IPS-NIHi11 (cell line): ENCODE data around the gene HOXA11.
A peak's percentile ranks its signal among the peaks of the same experiment; 100 is the strongest.

Experiments used
- DNase-seq: peaks from one replicate; pipeline ENCODE4 v3.0.0; 2012; ENCODE audit warnings: mixed read lengths, low spot score

The HOXA11 gene

DNA sequence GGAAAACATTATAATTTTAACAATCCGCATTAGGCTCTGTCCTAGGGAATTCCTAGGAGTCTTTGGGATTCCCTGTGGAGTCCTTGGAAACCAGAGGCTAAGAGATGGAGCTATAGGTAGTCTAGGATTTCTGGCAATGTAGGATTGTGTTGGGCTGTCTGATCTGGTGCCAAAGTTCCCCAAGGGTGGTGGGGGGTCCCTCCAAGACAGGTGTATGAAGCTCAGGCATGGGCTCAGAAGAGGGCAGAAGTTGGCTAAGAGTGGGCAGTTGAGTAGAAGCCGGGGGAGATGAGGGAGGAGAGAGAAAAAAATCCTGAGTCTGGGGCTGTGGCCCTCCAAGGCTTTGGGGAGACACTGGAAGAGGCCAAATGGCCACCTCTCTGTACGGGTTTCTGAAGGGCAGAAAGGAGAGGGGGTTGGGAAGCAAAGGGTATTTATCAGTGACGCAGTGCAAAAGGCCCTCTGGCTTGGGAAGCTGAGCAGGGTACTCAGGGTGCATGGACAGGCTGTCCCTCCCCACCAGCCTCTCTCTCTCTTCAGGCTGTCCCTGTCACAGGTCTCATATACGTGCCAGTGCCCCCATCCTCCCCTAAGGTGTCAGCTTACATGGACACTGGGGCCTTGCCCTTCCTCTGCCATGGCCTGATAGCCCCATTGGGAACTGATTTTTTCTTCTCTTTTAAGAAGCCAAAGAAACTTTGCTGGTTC lies 38.4 kb downstream of the HOXA11 start:
- no peak for DNase-seq

DNA sequence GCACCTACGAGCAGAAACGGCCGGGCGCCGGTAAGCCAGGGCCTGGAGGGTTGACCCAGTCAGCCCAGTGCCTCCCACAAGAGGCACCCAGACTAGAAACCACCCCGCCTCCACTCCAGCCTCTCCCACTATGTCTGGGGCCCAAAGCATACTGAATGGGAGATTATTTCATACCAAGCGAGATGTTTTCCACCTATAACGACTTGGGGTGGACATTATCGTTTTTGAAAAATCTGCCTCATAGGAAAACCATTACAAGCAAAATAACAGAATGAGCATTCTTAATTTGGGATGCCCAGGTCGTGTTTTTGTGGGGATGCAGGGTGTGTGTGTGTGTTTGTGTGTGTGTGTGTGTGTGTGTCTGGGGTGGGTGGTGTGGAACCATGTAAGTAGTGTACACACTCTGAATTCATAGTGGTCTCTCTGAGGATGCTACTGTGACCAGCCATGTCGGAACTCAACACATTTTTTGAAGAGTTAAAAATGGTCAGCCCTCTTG lies 39.1 kb downstream of the HOXA11 start:
- no peak for DNase-seq

DNA sequence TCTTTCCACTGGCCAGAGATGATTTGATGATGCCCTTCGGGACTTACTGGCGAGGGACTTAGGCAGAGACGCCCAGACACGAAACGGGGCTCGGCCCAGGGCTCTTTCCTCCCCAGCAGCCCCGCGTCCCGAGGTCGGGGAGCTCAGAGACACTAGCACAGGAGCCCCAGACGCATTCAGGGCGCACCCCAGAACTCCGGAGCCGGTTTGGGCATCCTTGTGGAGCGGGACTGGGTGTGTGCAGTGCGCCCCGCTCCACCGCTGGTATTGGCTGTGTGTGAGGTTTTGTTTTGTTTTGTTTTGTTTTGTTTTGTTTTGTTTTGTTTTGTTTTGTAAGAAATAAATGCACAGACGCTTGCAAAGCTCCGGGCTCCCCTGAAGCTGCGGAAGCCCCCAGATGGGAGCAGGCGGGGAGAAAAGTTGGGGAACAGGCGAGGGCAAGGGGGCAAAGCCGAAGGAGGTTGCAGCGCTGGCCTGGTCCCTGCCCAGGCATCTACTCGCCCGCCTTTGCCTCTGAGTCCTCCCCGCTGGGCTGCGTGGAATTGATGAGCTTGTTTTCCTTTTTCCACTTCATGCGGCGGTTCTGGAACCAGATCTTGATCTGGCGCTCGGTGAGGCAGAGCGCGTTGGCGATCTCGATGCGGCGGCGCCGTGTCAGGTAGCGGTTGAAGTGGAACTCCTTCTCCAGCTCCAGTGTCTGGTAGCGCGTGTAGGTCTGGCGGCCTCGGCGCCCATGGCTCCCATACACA lies 39.7 kb downstream of the HOXA11 start:
- DNase-seq, result no peak

DNA sequence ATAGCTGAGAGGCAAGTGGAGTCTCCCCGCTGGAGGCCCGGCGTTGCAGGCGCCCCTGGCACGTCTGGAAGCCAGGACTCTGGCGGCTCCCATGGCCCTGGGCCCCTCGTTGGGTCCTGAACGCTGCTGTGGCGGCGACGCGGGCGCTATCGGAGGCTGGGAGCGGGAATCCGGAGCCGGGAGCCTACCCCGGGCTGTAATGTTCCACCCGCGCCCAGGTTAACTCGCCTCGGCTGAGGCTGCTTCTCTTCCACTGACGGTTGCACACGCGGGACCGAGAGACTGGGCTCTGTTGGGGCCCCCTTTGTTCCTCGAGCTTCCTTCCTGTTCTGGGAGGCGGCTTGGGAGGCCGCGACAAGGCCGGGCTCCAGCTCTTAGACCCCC lies 40.3 kb downstream of the HOXA11 start:
- DNase-seq, result peak; percentile 19

DNA sequence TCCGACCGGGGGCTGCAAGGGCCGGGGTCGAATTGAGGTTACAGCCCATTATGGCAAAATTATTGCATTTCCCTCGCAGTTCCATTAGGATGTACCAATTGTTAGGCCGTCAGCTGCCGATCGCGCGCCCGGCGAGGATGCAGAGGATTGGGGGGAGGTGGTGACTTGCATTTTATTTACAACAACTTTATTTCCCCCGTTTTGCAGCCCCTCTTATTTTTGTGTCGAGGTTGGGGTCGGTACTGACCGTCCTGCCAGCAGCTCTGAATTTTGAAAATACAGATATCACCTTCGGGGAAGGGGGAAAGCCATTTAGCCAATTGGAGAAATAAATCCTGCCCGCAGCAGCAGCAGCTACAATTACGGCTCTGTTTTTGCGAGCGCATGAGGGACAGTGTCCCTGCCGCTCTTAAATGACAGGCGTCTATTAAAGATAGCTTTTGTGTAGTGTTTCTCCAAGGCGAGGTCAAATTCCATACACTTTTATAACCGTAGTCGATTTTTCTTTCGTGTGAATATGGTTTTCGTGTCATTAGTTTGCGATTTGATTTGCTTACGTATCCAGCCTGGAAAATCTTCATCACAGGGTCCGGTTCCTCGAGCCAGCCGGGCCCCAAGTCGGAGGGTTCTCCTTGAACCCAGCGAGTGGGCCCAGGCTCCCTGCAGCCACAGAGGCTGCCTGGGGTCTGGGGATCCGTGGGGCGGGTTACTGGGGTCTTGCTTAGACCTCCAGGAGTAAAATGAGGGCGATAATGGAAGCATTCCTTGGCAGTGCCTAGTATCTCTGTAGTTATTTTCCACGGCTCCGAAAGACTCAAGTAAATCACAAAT lies 40.9 kb downstream of the HOXA11 start:
- DNase-seq, result no peak

DNA sequence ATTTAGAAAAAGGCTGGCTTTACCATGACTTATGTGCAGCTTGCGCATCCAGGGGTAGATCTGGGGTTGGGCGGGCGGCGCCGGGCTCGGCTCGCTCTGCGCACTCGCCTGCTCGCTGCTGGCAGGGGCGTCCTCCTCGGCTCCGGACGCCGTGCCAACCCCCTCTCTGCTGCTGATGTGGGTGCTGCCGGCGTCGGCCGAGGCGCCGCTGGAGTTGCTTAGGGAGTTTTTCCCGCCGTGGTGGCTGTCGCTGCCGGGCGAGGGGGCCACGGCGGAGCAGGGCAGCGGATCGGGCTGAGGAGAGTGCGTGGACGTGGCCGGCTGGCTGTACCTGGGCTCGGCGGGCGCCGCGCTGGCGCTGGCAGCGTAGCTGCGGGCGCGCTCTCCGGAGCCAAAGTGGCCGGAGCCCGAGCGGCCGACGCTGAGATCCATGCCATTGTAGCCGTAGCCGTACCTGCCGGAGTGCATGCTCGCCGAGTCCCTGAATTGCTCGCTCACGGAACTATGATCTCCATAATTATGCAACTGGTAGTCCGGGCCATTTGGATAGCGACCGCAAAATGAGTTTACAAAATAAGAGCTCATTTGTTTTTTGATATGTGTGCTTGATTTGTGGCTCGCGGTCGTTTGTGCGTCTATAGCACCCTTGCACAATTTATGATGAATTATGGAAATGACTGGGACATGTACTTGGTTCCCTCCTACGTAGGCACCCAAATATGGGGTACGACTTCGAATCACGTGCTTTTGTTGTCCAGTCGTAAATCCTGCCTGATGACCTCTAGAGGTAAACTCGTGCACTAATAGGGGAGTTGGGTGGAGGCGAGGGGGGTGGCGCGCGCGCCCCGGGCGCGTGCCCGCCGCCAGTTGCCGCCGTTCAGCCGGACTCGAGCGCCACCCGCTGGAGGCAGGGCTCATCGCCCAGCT lies 41.7 kb downstream of the HOXA11 start, which contains the start of gene HOXA5:
TSS of gene HOXA5 (minus strand) at position 659 of the 927 bp plus-strand sequence. CDS start at position 585, 74 bp downstream.
- DNase-seq, result peak; percentile 90

DNA sequence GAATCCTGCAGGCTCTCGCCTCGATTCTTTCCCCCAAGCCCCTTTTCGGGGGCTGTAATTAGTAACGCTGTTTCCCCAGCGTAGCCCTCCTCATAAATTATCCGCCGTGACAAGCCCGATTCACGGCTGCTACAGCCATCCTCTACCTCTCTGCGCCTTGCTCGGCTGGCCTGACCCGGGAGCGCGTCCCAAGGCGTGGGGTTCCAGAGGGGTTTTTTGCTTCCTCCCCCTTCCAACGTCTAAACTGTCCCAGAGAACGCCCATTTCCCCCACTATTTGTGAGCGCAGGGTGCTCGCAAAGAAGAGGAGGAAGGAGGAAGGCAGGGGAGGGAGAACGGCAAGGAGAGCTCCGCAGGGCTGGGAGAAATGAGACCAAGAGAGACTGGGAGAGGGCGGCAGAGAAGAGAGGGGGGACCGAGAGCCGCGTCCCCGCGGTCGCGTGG lies 42.4 kb downstream of the HOXA11 start:
- peak; percentile 15 for DNase-seq

DNA sequence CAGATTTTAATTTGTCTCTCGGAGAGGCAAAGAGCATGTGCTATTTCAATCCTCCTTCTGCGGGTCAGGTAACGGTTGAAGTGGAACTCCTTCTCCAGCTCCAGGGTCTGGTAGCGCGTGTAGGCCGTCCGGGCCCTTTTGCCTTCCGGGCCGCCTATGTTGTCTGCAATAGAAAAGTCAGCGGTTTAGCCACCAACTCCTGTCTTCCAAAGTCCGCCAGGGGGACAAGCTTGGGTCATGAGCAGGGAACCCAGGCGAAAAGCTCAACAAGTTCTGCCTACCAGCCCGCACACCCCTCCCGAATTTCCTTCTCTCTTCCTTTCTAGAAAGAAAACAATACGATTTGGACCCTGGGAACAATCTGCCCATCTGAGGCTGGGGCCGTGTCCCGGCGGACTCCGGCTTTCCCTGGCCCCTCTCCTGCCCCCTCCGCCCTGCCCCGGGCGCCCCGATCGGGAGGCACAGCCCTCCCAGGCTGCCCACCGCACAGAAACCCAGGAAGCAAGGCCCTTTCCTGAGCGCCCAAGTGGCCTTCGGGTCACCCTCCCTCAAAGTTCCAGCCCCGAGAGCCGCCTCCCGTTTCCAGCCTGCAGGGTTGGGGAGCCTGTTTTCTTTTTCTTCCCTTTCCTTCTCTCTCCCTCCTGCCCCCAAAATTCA lies 43.0 kb downstream of the HOXA11 start:
- DNase-seq, result peak; percentile 40

DNA sequence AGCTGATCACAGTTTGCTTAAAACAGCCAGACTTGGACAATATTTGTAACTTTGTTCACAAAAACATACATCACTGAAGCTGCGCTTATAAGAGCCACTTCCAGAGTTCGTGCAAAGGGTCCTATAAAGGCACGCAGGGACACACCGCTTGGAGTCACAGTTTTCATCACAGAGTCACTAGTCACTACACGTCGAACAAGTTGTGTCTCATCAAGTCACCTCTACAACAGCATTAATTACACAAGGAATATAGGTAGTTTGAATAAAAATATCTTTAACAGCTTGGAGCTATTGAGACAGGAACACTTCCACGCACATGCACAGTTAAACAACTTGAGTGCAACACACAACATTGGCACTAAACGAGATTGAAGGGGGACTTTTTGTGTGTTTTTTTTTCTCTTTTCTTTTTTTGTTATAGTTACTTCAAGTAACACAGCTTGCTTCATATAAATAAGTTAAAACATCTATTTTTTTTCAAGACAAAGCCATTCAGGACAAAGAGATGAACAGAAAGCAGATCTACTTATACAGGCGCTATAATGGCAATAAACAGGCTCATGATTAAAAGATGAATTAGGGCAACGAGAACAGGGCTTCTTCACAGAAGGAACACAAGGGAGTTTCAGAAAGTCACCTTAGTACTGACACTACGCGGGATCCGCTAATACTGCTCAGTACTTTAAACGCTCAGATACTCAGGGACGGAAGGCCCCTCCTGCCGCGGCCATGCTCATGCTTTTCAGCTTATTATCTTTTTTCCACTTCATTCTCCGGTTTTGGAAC lies 43.7 kb downstream of the HOXA11 start:
- DNase-seq, result no peak

DNA sequence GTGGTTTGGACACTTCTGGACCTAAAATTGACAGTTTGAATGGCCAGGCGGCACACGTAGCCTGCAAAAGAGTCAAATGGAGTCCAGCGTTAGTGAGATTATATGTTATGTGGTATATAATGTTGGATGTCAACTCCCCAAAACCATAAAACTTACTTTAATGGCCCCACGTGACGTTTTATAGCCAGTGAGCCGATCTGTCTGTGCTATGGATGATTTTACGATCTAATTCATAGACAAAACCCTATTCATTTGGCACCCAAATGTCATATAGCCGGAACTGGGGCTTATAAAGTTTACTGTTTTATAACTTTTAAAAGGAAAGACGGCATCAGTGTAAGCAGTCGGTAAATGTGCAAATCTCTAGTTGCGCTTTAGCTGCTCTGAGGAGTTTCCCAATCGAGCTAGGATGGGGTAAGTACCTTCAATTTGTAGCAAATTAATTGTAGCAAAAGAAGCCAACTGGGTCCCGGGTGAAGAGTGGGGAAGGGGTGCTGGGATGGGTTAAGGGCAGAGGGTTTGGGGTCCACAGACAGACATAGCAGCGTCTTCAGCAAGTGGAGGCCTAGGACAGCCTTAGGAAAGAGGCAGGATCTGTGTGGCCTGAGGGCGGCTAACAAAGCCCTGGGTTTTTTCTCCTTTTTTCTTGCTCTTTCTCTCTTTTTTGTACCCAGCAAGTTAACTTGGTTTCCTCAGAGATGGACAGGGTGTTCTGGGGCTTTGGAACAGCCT lies 44.7 kb downstream of the HOXA11 start:
- no peak for DNase-seq

DNA sequence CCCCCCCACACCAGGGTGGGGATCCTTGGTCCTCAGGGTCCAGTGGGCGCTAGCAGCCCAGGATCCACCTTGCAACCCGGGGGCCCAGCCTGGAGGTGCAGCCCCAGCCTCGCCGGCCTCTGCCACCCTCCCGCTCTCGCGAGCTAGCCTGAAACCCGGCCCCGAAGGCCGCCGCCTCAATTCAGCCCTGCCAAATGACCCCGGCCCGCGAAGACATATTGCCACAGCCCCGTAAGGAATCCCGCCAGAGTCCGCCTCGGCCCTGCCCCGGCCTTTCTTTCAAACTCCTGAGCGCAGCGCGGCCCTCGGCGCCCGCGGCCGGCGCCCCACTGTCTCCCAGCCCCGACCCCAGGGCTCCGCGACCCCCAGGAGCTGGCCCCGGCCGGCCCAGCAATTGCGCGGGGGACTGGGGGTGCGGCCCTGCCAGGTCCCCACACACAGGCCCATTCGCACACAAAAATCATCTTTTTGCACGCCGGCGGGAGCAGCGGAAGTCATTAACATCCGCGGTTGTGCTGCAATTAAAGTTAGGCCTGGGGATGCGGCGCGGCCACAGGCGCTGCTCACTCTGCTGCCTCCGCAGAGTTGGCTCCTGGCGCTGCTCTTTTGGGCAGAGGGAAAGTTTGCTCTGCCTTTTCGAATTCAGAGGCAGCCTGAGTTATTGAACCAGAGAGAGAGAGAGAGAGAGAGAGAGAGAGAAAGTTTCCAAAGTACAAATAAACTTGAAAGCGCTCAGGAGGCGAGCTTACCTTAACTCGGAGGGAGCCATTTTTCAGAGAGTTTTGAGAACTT lies 45.5 kb downstream of the HOXA11 start:
- DNase-seq, result peak; percentile 39

DNA sequence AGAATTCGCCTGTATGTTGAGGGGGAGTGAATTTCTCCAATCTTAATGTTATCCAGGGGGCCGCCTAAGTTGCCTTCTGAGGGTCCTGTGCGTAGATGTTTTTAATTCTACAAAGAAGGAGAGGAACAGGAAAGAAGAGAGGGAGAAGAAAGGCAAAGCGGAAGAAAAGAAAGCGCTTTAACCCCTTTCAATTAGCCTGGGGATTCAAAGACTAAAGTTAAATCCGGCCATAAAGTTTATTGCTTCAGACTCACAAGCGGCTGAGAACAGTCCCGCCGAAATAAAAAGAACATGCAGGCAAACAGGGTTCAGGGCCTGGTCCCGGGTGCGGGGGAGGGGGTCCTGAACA lies 46.1 kb downstream of the HOXA11 start:
- no peak for DNase-seq

DNA sequence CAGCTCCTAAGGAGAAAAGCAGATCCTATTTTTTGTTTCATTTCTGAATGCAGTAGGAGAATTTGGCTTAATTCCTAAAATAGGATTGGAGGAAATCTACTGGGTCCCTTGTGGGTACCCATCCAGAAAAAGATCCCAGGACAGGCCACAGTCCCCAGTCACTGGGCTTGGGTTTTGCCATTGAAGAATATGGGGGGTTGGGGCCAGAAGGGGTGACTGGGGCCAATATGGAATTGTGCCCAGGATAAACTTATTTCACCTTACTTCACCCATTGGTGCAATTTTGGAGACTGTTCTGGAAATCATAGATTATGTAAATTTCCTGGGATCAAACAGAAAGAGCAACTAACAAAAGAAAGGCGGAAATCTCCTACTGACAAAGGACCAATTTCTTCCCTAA lies 46.6 kb downstream of the HOXA11 start:
- no peak for DNase-seq

DNA sequence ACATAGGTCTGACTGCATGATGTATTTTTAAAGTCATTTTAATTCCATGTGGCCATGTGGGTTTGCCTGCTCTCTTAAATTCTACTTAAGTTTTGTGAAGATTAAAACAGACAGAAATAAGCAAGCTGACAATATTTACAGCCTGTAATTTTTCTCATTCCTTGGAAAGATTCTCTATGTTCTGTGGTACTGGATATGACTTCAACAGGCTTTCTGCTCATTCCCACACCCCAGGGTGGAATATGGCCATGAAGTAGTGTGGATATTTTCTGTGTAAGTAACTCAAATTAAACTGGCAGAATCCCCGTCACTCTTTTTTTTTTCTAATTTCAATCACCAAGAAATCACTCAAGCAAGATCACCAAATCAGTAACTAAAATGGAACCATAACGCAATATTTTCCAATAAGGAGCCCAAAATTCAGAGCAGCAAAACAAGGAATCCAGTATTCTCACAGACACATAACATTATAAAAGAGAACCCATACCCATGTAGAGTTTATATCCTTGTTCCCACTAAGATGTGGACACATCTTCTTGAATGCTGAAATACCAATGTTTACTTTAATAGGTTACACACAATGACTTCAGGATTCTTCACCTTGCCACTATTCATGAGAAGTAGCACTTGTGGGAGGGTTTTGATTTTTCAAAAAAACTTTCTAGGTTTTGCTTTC lies 47.3 kb downstream of the HOXA11 start:
- DNase-seq, result no peak

DNA sequence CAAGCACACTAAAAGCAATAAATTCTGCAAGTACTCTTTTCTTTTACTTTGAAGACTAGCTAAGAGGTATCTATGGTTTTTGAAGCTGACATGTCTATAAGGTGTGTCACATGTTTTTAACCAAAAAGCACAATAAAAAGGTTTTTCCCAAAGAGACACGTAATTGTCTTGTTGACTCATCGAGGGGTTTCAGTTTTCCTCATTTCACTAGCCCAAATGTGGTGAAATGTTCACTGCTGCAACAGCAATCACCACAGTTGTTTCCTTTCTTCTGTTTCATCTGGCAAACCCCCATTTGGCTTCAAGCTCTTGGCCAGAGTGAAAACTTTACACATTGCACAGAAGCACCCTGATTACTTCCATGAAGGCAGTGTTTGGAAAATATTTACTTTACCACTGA lies 50.6 kb downstream of the HOXA11 start:
- no peak for DNase-seq

DNA sequence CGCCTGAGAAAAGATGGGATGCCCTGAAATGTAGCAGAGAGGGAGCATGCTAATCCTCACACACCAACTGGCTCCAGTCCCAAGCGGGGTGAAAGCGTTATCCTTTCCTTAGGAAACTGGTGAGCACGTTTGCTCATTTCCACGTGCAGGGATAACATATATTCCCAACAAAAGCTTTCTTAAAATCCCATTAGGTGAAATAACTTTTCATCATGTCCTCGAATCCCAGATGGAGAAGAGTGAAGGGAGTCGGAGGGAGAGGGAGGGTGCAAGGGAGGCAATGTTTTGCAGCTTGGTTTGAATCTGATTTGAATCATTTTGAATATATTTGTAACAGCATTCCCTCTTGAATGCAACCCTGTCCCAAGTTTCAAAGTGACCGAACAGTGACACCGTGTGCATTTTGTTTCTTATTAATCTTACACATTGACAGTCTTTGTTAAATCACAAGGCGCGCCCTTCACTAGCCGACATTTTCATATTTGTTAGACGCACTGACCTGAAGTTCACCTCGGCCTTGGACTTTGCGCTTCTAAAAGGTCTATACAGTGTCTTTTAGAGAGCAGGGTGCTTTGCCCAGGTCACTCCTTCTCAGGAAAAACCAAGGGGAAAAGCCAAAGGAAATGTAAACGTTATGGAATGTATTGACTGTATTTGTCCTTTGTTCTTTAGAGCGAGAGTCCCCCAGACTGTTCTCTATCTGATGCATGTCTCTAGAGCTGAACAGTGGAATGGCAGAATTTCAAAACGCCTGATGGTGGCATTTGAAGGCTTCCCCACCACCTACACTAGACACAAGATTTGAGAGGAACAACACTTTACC lies 51.4 kb downstream of the HOXA11 start:
- DNase-seq, result no peak

DNA sequence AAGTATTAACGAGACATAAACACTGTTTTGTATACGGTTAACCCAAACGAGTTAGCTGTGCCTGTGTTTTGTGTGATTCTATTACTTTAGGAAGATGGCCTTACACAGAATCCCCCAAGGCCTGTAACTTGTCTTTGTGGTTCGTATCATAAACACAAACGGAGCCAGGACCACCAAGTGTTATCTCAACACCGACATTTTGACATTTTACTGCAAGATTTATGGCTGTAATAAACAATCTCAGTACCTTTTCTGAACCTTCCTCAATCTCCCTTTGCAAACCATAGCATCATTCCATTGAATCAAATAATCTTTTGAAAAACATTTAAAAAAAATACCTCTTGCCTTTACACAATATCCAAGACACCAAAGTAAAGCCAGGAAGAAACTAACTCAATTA lies 52.1 kb downstream of the HOXA11 start:
- DNase-seq, result no peak
